Midbrain (tissue), 1 donor: ENCODE results near the gene MICALL2.

Experiments used
- DNase-seq: peaks from one replicate; lab custom pipeline; 2025; lab: John Stamatoyannopoulos, UW

The MICALL2 gene

DNA sequence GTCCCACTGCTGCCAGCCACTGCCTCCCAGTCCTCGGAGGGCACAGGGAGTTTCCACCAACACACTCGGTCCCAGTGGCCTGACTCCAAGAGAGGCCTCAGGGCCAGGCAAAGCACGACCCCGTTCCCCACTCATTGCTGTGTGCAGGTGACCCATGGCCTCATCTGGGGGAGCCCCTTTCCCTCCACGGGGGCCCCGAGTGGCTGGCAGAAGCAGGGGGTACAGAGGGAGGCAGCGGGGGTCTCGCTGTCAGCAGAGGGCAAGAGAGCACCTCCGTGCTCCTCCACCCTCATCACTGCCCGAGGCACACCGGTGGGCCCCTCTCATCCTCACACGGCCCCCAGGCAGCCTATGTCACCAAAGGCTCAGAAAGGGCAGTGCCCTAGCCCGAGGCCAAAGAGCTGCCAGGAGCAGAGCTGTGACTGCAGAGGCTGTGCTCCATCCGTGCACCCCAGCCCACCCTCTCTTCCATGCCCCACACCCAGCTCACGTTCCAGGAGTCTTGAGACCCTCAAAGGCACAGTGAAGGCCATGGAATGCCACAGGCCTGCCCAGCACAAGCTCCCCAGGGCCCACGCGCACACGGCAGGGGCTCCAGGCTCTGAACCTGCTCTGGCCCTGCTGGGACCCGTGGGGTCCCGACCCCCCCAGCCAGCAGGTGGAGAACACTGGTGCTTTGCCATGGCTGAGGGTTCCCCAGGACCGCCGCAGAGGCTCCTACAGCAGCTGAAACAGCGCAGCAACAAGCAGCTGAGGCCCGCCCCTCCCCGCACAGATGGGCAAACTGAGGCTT is 25.9 kb downstream of the MICALL2 start:
- DNase-seq, result no peak

DNA sequence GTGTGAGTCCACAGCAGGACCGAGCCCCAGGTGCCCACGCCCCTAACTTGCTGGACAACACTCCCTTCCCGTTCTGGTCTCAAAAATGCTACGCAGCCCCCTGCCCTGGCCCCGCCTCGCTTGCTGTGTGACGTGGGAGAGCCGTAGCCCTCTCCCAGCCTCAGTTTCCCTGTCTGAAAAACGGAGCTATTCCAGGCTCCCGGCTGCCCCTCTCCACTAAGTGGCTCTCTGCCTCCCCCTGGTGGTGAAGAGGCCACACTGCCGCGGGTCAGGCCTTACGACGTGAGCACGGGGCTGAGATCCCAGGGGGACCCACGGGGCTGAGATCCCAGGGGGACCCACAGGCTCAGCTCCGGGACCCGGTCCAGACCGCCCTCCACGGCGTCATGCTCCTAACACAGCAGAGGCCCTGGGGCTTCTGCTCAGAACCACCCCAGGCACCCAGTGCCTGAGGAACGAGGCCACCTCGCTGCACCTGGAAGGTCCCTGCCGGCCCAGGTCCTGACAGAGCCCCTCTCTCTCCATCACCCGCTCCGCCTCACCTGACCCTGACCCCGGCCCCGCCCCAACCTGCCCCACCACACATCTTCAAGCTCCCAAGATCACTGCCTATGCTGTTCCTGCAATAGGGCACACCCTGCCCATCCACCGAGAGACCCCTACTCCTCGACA is 26.7 kb downstream of the MICALL2 start:
- peak; percentile 43 for DNase-seq

DNA sequence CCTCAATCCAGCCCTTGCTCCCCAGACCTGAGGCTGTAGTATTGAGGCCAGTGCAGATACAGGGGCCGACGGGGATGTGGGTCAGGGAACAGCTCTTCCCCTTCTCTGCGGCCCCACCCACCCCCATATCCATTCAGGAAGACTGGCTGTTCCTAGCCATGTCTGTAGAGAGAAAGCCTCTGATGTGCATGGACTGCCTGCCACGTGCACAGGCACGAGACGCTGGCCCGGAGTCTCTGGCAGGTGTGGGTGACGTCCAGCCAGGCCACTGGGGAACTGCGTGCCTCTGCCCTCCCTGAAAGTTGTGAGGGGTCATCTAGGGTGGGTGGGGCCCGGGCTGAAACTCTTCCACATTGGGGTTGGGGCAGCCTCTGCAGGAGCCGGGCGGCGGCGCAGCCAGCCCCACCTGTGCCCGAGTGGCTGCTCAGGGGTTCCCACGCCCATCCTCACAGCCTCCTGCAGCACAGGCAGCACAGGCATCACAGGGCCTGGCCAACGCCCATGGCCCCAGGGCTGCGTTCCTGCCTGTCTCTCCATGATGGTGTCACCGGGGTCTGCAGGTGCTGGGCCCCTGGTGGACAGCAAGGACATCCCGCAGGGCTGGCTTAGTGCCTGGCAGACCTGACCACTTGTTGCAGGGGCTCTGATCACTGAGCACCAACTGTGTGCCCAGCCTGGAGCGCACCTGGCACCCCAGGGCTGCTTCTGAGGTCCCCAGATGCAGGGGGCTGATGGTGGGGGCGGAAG is 27.5 kb downstream of the MICALL2 start:
- no peak for DNase-seq

DNA sequence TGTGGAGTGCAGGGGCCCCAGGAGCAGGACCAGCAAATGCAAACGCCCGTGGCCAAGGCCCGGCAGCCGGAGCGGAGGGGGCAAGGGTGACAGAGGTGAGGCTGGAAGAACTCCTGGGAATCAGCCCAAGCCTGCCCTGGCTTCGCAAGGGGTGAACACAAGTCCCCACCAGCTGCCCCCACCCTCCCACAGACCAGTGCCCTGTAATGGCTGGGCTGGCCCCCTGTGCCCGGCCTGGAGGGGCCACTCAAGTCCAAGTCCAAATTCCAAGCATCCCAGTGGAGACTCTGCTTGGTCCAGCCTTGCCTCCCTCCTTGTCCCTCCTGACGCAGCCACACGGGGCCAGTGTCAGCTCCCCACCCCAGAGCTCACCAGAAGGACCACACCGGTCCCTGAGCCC is 28.0 kb downstream of the MICALL2 start:
- DNase-seq, result no peak

DNA sequence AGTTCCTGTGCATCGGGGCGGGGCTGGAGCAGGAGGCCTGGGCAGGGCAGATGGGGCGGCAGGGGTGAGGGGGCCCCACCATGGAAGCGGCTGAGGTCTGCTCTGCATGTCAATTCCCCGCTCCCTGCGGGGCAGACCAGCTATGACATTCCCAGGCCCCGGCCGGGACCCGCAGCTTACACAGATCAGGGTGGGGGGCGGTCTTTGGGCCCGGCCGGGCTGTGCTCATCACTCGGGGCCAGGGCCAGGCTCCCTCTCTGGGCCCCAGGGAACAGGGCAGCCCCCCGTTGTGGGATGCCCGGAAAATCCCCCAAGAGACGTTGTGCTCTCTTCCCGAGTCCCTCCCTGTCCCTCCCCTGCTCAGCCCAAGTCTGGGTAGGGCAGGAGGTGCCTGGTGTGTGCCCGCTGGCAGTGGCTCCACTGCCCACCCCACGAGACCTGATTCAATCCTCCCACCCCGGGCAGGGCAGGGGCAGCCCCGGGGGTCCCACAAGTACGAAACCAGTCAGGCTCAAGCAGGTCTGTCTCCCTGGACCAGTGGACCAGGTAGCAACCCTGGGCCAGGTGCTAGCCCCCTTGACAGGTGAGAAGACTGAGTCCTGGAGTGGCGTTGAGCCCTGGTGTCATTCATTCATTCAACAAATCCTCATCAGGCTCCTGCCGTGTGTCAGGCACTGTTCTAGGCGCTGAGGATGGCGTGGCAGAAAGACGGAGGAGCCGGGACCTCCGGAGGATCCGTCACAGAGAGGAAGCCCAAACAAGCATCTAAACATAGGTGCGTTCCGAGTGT is 29.0 kb downstream of the MICALL2 start:
- DNase-seq, result no peak

DNA sequence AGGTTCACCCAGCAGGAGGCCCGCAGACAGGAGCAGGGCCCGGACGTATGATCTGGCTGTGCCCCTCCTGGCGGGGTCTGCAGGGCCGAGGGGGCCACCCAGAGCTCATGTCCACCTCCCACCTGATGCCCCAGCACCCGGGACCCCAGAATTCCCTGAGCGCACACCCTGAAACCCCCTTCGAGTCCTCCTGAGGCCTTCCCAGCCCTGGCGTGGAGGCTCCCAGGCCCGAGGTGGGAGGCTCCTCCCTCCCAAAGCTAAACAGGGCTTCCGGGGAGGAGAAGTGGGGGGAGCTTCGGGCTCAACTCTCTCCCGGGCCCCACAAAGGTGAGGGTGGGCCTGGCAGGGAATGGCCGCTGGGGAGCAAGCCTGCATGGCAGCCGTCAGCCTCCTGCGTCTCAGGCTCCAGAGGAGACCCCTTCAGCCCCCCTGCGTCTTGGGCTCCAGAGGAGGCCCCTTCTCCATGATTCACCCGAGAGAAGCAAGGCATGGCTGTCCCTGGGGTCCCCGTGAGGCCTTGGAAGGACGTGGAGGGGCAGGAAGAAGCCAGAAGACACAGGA is 30.2 kb downstream of the MICALL2 start:
- DNase-seq, result no peak

DNA sequence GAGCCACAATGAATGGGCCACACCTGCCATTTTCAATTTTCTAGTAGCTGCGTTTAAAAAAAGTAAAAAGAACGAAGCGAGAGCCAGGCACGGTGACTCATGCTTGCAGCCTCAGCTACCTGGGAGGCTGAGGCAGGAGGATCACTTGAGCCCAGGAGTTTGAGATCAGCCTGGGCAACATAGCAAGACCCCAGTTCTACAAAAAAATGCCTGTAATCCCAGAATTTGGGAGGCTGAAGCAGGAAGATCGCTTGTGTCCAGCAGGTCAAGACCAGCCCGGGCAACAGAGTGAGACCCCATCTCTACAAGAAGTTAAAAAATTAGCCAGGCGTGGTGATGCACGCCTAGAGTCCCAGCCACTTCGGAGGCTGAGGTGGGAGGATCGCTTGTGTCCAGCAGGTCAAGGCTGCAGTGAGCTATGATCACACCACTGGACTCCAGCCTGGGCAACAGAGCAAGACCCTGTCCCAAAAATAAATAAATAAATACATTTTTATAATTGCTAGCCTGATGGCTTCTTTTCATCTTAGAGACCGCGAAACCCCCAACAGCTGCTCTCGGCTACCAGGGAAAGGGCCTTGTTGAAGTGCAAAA is 32.1 kb downstream of the MICALL2 start:
- no peak for DNase-seq

DNA sequence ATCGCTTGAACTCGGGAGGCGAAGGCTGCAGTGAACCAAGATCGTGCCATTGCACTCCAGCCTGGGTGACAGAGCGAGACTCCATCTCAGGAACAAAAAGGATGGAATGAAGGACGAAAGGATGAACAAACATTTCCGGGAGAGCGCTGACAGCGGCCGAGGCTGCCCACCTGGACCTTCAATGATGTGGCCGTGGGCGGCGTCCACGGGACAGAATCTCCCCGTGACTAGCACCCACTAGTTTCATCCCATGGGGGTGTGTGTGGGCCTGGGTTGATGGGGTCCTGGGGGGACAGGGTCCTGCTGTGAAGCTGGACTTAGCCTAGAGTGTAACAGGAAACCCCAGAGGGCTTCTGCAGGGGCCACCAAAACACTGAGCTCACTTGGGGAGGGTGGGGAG is 32.8 kb downstream of the MICALL2 start:
- DNase-seq, result no peak

DNA sequence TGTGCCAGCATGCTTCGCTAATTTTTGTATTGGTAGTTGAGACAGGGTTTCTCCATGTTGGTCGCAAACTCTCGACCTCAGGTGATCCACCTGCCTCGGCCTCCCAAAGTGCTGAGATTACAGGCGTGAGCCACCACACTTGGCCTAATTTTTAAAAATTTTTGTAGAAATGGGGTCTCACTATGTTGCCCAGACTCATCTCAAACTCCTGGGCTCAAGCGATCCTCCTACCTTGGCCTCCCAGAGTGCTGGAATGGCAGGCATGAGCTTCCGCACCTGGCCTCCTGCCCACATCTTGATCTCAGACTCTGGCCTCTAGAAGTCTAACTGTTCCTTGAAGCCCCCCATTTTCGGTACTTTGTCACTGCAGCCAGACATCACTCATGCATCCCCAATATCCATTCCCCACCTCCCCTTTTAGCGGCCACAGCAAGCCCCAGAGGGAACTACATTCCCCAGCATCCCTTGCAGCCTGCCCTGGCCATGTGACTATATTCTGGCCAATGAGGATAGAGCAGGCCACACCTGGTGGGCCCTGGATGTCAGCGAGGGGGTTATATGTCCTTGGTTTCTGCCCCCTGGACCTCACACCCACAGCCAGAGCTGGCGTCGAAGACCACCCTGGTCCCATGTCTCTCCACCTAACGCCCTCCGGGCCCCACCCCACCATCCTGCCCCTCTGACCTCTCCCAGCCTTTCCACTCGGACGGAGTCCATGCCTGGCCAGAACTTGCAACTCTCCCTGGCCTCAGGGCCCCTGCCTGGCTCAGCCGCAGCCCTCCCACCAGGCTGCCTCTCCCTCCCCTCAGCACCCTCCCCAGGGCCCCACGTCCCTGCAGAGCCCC is 33.8 kb downstream of the MICALL2 start:
- no peak for DNase-seq

DNA sequence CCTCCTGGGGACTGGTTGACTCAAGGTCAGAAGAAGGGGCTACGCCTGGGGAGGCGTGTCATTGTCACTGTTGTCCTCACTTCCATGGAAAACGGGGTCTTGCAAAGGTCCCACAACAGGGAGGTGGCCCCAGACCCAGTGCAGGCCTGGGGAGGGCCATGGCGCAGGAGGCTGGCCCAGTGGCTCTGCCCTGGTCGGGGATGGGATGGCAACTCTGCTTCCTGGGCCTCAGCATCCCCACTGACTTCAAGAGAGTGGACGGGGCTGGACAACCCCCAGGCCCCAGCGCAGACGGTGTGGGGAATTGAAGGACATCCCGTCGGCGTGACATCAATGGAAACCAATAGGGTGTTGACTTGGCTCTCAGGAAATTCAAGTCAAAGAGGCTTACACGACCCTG is 35.2 kb downstream of the MICALL2 start:
- DNase-seq, result no peak

DNA sequence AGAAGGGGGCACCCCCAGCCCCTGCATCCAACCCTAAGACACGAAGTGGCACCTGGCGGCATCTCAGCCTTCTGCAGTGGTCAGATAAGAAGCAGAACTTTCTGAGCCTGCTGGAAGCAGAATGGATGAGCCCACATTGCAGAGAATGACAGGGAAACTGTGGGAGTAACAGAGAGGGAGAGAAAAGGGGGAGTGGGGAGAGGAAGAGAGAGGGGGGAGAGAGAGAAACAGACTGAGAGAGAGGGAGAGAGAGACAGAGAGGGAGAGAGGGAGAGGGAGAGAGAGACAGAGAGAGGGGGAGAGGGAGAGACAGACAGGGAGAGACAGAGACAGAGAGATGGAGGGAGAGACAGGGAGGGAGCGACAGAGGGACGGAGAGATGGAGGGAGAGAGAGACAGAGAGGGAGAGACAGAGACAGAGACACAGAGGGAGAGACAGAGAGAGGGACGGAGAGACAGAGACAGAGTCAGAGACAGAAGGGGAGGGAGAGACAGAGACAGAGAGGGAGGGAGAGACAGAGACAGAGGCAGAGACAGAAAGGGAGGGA is 35.9 kb downstream of the MICALL2 start:
- no peak for DNase-seq

DNA sequence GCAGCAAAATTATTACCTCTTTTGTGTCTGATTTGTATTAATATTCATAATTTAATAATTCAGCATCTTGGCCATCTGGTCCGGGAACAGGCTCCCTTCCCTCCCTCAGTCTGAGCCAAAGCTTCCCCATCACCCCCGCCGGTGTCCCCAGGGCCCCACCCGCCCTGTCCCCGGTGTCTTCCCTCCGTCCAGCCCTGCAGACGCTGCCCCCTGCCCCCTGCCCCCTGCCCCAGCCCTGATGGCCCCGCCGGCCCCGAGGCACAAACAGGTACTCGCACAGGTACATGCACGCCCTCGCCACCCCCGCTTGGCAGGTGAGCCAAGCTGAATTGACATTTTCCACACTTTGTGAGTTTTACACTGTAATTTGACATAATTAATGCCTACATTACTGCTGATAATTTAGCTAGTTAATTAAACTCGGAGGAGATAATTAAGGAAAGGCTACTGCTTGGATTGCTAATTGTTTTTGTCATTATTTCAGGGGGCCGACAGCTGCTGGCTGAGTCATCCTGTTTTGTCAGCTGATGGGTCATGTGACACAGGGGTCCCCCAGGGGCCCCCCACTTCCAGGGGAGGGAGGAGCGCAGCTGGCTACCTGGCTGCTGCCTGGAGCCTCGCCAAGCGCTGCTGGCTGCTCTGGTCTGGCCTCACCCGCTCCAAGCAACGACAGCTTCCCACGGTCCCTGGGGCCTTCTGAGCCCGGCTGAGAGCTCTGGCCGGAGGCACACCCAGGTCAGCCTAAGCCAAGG is 36.6 kb downstream of the MICALL2 start:
- DNase-seq, result no peak

DNA sequence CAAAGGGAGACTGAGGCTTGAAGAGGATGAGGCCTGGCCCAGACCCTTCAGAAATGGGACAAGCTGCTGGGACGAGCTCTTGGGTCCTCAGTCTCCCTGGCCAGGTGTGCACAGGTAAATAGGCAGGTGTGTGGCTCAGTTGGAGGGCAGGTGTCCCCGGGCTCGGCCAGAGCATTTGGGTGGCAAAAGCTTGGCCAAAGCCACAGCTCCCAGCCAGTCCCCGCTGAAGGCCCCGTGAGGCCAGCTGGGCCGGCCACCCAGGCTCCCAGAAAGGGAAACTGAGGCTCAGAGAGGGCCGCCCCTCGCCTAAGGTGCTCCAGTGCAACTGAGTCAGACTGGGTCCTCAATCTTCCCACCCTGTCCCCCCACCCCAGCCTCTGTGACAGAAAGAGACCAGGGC is 37.3 kb downstream of the MICALL2 start:
- DNase-seq, result no peak

DNA sequence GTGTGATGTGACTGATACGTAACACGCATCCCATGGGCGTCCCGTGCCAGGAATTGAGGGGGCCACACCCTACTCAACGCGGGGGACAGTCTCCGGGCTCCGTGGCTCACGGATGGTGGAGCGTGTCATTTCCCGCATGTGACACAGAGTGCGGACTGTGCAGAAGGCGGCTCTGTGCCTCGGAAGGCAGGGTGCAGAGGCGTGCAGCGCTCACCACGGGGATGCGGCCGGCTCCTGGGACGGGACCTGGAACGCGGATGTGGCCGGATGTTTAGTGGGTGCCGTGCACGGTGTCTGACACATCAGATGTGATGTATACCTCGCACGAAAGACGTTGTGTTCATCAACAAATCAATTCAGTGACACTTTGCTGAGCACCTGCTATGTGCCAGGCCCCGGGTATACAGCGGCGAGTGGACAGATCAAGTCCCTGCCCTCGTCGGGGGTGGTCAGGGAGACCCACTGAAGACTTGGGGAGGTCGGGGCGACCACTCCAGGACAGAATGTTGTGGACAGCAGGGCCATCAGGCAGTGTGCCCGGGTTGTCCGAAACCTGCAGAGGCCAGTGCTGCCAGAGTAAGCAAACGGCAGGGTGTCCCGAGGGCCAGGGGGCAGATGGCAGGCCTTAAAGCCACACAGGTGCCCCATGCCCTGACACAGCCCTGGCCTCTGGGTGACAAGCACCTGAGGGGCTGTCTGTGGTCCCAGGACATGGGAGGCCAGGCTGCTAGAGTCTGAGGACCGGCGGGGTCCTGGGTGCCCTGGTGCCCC is 38.1 kb downstream of the MICALL2 start:
- no peak for DNase-seq

DNA sequence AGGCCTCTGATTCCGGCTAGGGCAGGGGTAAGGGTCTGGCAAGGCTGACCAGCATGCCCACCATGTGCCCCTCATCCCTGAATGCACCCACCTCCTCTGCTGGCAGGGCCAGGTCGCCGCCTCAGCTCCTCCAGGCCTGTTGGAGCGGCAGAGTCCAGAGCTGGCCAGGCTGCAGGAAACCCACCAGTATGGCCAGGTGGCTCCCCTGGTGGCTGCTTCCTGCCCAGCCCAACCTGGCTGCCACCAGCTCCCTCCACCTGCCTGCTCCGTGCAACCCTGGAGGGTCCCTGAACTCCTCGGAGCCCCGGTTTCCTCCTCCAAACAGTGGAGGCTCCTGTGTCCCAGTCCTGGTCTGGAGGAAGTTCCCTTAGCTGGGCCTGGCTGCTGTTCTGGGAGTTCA is 39.6 kb downstream of the MICALL2 start:
- DNase-seq, result no peak

DNA sequence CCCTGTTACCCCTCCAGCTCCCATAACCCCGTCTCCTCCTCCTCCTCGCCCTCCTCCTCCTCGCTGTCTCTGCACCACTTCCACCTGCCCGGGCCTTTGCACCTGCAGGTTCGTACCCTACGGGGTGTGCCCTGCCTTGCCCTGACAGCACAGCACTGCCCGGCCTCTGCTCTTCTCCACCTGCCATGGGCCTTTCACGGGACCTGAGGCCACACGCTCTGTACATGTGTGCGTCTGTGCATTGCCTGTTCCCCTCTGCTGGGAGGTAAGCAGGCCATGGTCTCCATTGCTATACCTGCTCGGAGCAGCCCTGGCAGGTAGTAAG is 40.0 kb downstream of the MICALL2 start:
- DNase-seq, result no peak

DNA sequence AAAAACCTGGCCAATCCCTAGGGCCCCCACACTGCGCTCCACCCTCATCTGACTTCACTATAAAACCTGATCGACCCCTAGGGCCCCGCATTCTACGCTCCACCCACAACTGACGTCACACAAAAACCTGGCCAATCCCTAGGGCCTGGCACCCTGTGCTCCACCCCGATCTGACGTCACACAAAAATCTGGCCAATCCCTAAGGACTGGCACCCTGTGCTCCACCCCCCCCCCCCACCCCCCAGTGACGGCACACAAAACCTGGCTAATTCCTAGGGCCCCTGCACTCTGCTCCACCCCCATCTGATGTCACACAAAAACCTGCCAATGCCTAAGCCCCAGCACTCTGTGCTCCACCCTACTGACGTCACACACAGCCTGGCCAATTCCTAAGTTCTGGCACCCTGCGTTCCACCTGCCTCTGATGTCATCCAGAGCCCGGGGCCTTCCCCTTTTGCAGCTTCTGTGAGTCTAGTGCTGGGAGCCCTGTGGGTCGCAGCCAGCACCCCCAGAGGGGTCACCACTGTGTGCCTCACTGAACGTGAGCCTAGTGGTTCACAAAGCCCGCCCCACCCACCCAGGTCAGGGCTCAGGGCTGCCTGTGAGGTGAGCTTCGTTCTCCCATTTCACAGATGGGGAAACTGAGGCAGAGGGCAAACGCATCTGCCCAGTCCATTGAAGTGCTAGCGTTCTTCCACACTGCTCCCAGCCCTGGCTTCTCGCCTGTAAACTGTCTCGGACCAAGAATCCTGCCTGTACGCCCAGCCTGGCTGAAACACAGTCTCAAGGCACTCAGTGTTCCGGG is 40.6 kb downstream of the MICALL2 start:
- no peak for DNase-seq

DNA sequence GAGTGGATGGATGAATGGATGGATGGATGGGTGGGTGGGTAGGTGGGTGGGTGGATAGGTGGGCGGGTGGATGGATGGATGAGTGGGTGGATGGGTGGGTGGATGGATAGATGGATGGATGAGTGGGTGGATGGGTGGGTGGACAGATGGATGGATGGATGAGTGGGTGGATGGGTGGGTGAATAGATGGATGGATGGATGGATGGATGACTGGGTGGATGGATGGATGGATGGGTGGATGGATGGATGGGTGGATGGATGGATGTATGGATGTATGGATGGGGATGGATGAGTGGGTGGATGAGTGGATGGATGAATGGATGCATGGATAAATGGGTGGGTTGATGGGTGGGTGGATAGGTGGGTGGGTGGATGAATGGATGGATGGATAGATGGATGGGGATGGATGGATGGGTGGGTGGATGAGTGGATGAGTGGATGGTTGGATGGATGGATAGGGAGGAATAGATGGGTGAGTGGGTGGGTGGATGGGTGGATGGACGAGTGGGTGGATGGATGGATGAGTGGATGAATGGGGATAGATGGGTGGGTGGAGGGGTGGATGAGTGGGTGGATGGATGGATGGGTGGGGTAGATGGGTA is 43.8 kb downstream of the MICALL2 start:
- DNase-seq, result no peak
